Fibroblast of gingiva (primary cell): ENCODE measurements around the gene VAMP4.

Experiments used
- DNase-seq: peaks from one replicate; pipeline ENCODE4 v3.0.0-alpha.2; 2011; ENCODE audit warnings: low read depth

VAMP4 gene

GRCh38 chr1:171741872-171742576 lies at the start of gene VAMP4:
VAMP4 (minus strand) TSS chr1:171742065; CDS start chr1:171738414, 3,651 bp downstream.
- DNase-seq = peak; percentile 85

- DNase-seq = no peak
Observed at GRCh38 chr1:171790318-171790717, 48.5 kb upstream of the VAMP4 start.

DNA sequence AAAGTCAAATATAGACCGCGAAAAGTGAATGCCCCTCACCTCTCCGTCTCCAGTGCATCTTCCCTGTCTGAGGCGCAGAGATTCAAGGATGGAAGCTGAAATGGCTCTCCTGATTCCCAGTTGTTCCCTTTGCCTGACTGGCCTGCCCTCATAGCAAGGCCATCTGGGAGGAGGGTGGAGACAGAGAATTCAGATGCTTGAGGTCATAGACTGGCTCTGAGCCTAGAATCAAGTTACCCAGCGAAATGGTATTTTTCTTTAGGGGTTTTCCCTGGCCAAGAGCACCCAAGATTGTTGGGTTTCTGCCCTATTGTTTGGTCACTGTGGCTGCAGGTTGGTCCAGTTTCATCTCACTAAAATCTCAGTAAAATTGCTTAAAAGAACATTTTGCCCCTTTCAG lies 46.8 kb upstream of the VAMP4 start:
- peak; percentile 77 for DNase-seq

DNA sequence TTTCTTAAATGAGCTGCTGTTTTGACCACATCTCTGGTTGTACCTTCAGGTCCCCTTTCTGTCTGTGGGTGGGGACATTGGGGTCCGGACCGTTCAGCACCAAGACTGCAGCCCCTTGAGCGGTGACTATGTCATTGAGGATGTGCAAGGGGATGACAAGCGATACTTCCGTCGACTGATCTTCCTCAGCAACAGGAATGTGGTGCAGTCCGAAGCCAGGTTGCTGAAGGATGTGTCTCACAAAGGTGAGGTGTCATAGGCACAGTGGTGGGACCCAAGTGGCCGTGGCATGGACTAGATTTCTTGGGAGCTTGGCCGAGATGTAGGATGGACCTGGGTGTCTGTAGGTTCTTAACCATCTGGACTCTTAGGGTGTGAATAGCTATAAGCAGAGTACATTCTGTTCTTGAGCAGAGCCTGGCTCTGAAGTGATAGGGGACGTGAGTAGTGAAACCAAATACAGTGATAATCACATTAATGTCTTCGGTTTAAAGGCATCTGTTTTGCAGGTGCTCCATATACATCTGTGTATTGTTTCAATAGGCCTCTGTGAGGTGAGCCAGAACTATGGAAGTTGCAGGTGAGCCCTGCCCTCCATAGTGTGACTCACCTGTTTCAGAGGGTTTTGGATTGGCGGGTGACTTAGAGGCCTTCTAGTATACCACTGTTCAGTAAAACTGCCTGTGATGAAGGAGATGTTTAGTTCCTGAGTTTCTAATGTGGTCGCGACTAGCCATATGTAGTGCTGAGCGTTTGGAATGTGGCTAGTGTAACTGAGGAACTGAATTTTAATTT lies 46.0 kb upstream of the VAMP4 start:
- DNase-seq = no peak

DNA sequence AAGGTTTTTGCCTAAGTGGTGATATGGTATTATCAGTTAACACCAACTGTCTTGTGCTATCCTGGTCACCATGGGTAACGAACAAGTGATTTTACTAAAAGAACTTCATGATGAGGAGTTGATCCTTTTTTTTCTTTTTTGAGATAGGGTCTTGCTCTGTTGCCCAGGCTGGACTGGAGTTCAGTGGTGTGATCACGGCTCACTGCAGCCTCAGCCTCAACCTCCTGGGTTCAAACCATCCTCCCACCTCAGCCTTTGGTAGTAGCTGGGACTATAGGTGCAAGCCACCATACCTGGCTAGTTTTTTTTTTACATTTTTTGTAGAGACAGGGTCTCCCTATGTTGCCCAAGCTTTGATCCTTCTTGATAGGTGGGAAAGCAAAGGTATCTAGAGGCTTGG lies 44.7 kb upstream of the VAMP4 start:
- DNase-seq = no peak

GRCh38 chr1:171785766-171786165 lies 43.9 kb upstream of the VAMP4 start:
- DNase-seq = no peak

- DNase-seq = no peak
Observed at GRCh38 chr1:171784784-171785183, 42.9 kb upstream of the VAMP4 start.

DNA sequence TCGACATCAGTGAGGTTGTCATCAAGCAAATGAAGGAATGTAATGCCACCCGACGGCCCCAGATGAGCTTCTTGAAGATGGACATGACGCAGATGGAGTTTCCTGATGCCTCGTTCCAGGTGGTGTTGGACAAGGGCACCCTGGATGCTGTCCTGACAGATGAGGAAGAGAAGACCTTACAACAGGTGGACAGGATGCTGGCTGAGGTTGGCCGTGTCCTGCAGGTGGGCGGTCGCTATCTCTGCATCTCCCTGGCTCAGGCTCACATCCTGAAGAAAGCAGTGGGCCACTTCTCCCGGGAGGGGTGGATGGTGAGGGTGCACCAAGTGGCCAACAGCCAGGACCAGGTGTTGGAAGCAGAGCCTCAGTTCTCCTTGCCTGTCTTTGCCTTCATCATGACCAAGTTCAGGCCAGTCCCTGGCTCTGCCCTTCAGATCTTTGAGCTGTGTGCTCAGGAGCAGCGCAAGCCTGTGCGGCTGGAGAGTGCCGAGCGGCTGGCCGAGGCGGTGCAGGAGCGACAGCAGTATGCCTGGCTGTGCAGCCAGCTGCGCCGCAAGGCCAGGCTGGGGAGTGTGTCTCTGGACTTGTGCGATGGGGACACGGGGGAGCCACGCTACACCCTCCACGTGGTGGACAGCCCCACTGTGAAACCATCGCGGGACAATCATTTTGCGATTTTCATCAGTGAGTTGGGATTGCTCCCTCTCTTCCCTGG lies 42.1 kb upstream of the VAMP4 start:
- no peak for DNase-seq

- peak; percentile 99 for DNase-seq
Observed at GRCh38 chr1:171781176-171781875, 39.5 kb upstream of the VAMP4 start, which contains the start of gene METTL13. METTL13 (plus strand) TSS chr1:171781660; CDS start chr1:171781968, 308 bp downstream.

- no peak for DNase-seq
Observed at GRCh38 chr1:171780583-171781175, 38.8 kb upstream of the VAMP4 start.

- DNase-seq = no peak
Observed at GRCh38 chr1:171772312-171772711, 30.4 kb upstream of the VAMP4 start.

DNA sequence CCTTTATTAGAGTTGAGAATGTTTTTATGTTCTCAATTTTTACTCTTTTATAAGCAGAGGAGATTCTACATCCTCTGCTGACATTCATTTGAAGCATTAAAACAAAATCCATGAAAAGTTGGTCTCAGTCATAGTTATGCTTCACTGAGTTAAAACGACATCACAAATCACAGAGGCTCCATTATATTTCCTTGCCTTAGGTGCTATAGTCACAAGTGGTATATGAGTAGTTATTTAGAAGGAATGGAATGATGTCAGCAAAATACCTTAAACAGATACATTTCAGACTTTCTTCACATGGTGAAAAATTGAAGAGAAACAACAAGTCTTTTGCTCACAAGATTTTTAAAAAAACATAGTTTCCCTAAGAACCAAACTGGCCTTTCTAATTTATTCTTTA lies 27.9 kb upstream of the VAMP4 start:
- DNase-seq = no peak

DNA sequence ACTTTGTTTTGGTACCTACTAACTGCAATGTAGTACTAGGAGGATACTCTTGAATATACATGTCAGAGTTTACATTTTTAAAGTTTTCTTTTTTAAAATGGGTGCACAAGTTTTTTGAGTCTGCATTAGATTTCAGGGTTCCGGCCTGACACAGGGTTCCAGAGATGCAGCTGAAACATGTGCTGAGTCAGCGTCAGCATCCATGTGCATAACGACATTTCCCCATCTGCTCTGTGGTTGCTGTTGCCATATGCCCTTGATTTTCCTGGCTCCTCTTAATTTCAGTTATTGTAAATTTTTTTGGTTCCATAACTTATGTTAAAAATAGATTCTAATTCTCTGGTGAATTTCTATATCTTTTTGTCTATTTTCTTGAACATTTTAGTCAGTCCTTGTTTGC lies 27.3 kb upstream of the VAMP4 start:
- DNase-seq = no peak

- no peak for DNase-seq
Observed at GRCh38 chr1:171763764-171764163, 21.9 kb upstream of the VAMP4 start.

- no peak for DNase-seq
Observed at GRCh38 chr1:171762143-171762563, 20.3 kb upstream of the VAMP4 start.

DNA sequence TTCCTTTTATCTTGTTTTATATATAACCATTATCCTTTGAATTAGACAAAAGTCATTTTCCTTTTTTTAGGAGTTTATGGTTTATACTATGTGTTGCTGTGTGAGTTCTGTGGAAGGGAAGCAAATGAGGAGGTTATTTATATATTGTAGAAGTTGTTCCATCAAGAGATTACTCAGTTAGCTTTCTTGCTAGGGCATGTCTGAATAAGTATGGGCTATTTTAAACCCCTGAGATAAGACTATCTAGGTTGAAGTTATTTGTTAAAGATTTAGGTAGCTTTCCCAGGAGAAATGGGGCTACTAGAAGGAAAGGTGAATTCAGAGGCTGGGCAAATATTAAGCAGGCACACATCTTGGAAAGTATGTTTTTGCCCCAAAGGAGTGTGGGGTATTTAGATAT lies 16.1 kb upstream of the VAMP4 start:
- no peak for DNase-seq

GRCh38 chr1:171756856-171757255 lies 15.0 kb upstream of the VAMP4 start:
- DNase-seq = no peak

- no peak for DNase-seq
Observed at GRCh38 chr1:171754971-171755370, 13.1 kb upstream of the VAMP4 start.

DNA sequence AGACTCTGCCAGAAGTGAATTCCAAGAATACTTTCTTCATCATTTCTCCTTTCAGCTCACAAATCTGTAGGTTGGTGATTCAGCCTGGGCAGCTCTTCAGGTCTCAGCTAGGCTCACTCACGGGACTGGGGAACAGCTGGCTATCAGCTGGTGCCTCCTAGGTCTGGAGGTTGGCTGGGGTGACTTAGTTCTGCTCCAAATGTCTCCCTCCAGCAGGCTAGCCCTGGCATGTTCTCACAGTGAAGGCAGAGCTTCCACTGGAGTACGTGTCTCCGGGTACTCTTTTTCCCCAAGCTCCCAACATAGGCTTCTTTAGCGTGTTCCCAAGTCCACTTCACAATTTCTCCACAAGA lies 12.5 kb upstream of the VAMP4 start:
- peak; percentile 71 for DNase-seq

GRCh38 chr1:171753685-171754352 lies 12.0 kb upstream of the VAMP4 start:
- no peak for DNase-seq

GRCh38 chr1:171753182-171753581 lies 11.3 kb upstream of the VAMP4 start:
- DNase-seq = no peak
